Right atrium auricular region (tissue), 2 donors: ENCODE measurements around the gene TAF3. TPM values are rescaled to one million over a fixed set of nuclear protein-coding genes. Genes with fewer than 3 reads are reported as not detected.

Experiments
- DNase-seq: peaks from one replicate; pipeline ENCODE4 v3.0.0-alpha.2; 2019; ENCODE audit warnings: low spot score
- H3K27ac ChIP-seq, 2 donors: fragments of 200-600 bp; sonication (generic); 1 replicate in 1 of 2; 2 replicates in 1 of 2; pipeline ENCODE4 v1.5.1; 2016 to 2019
- H3K27me3 ChIP-seq, 2 donors: fragments of 200-600 bp; sonication (generic); one replicate each; pipeline versions ENCODE4 v1.5.1 to v1.6.0; 2017 to 2019
- H3K36me3 ChIP-seq: fragments of 200-600 bp; sonication (generic); one replicate; pipeline ENCODE4 v1.5.1; 2016
- H3K4me1 ChIP-seq, 2 donors: fragments of 200-600 bp; sonication (generic); one replicate each; pipeline versions ENCODE4 v1.5.1 to v1.6.0; 2017 to 2019
- H3K4me3 ChIP-seq, 2 donors: fragments of 200-600 bp; sonication (generic); 1 replicate in 1 of 2; 2 replicates in 1 of 2; pipeline ENCODE4 v1.5.1; 2017 to 2019; ENCODE audit warnings: mild to moderate bottlenecking in 1 of 2, moderate library complexity in 1 of 2
- H3K9me3 ChIP-seq, 2 donors: fragments of 200-600 bp; sonication (generic); one replicate each; pipeline ENCODE4 v1.5.1; 2019
- total RNA-seq, 2 donors: library from RNA; depleted of rRNA; stranded (reverse); fragments of >200 nt; gene quantifications; one replicate each; pipeline ENCODE4 v1.1.0, GENCODE V29; 2016
- TF ChIP-seq, protein P1 (sequence below), 2 donors: fragments of 200-600 bp; sonication (generic); IDR thresholded peaks; one replicate each; pipeline ENCODE4 v1.5.1; 2019; ENCODE audit warnings: antibody characterized with exemption in 2 of 2

TAF3 gene
- total RNA-seq, 2 donors from 2014 or later: 4.6 to 6.1 TPM

GRCh38 chr10:7956508-7956907, 138.2 kb downstream of the TAF3 start:
- Histone ChIP-seq H3K4me3 (no peak overlapping the region), H3K27me3 (no peaks in the 10 kb centered on the region), H3K27ac (no peak overlapping the region), H3K4me1 (no peaks in the 10 kb centered on the region), H3K9me3 (no peaks in the 10 kb centered on the region), H3K36me3 (no peaks in the 10 kb centered on the region)
- DNase-seq: no peak
- TF ChIP-seq, protein P1, sequence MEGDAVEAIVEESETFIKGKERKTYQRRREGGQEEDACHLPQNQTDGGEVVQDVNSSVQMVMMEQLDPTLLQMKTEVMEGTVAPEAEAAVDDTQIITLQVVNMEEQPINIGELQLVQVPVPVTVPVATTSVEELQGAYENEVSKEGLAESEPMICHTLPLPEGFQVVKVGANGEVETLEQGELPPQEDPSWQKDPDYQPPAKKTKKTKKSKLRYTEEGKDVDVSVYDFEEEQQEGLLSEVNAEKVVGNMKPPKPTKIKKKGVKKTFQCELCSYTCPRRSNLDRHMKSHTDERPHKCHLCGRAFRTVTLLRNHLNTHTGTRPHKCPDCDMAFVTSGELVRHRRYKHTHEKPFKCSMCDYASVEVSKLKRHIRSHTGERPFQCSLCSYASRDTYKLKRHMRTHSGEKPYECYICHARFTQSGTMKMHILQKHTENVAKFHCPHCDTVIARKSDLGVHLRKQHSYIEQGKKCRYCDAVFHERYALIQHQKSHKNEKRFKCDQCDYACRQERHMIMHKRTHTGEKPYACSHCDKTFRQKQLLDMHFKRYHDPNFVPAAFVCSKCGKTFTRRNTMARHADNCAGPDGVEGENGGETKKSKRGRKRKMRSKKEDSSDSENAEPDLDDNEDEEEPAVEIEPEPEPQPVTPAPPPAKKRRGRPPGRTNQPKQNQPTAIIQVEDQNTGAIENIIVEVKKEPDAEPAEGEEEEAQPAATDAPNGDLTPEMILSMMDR (IDR thresholded peaks at IDR 0.05): no peak

- Histone ChIP-seq H3K9me3 (no peaks in the 10 kb centered on the region), H3K27me3 (no peaks in the 10 kb centered on the region), H3K36me3 (no peaks in the 10 kb centered on the region), H3K4me3 (no peak overlapping the region), H3K27ac (no peak overlapping the region), H3K4me1 (no peaks in the 10 kb centered on the region)
- DNase-seq: no peak
- TF ChIP-seq, protein P1 (IDR thresholded peaks at IDR 0.05): no peak
Measured at GRCh38 chr10:7957591-7957990, 139.3 kb downstream of the TAF3 start.

- TF ChIP-seq, protein P1 (IDR thresholded peaks at IDR 0.05): no peak
- Histone ChIP-seq H3K4me1 (no peaks in the 10 kb centered on the region), H3K27ac (no peak overlapping the region), H3K9me3 (no peaks in the 10 kb centered on the region), H3K36me3 (no peaks in the 10 kb centered on the region), H3K4me3 (no peak overlapping the region), H3K27me3 (no peaks in the 10 kb centered on the region)
- no peak for DNase-seq
Measured at GRCh38 chr10:7958442-7958841, 140.1 kb downstream of the TAF3 start.

DNA sequence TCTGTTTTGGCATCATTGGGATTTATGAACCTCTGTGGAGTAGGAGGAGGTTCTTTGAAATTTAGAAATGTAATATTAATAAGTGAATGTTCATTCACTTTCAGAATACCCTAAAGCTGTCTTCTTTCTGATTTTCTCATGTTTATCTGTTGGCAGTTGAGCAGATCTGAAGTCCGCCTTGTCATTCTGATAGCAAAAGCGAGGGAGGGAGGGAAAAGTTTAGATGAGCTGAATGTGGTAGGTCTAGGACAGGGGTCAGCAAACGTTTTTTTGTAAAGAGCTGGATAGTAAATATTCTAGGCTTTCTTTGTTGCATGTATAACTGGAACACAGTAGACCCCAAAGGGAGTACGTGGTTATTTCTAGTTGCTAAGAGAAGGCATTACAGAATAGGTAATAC, 141.8 kb downstream of the TAF3 start:
- H3K4me1 ChIP-seq: no peaks in the 10 kb centered on the region
- DNase-seq: no peak
- no peaks in the 10 kb centered on the region for H3K27me3 ChIP-seq
- H3K27ac ChIP-seq: no peak overlapping the region
- TF ChIP-seq, protein P1 (IDR thresholded peaks at IDR 0.05): no peak
- H3K9me3 ChIP-seq: no peaks in the 10 kb centered on the region
- no peak overlapping the region for H3K4me3 ChIP-seq
- H3K36me3 ChIP-seq: peaks cover 12% of the 10 kb centered on the region

DNA sequence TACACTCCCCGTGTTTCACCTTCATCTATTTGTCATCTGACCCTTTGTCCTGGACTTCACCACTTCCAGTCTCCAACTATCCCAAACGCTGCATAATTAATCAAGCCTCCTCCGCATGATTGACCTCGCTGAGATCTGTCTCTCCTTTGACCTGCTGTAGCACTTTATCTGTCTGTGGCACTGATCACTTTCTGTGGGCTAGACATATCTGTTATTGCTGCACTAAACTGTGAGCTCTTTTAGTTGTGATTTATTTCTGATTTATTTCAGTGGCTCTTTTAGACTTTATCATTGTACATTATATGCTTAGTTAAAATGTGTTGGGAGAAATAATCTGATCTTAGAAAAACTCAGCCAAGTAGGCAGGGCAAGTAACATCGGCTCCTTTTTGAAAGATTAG, 144.3 kb downstream of the TAF3 start:
- Histone ChIP-seq H3K4me3 (no peak overlapping the region), H3K4me1 (no peaks in the 10 kb centered on the region), H3K27ac (no peak overlapping the region), H3K27me3 (no peaks in the 10 kb centered on the region), H3K9me3 (no peaks in the 10 kb centered on the region), H3K36me3 (peaks cover 12% of the 10 kb centered on the region)
- TF ChIP-seq, protein P1 (IDR thresholded peaks at IDR 0.05): no peak
- no peak for DNase-seq

DNA sequence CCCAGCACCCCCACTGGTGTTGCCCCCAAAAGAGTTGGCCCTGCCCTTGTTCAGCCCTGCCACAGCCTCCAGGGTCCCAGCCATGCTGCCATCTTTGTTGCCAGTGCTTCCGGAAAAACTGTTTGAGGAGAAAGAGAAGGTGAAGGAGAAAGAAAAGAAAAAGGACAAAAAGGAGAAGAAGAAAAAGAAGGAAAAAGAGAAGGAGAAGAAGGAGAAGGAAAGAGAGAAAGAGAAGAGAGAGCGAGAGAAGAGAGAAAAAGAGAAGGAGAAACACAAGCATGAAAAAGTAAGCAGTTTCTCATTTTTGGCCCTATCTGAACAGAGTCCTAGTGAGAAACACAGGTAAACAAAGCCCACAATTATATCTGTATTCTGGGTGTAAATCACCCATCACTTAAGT, 147.2 kb downstream of the TAF3 start:
- no peaks in the 10 kb centered on the region for H3K27me3 ChIP-seq
- H3K9me3 ChIP-seq: no peaks in the 10 kb centered on the region
- TF ChIP-seq, protein P1 (IDR thresholded peaks at IDR 0.05): no peak
- H3K4me1 ChIP-seq: no peaks in the 10 kb centered on the region
- no peak for DNase-seq
- H3K4me3 ChIP-seq: no peak overlapping the region
- H3K27ac ChIP-seq: no peak overlapping the region
- H3K36me3 ChIP-seq: peaks cover 12% of the 10 kb centered on the region
